ENCODE measurements around the gene CTDNEP1. TPM values are rescaled to one million over a fixed set of nuclear protein-coding genes. Genes with fewer than 3 reads are reported as not detected.
A peak's percentile ranks its signal among the peaks of the same experiment; 100 is the strongest.

CTDNEP1 gene
- total RNA-seq: 100 to 1,000 TPM; 127 to 139 (median 131) TPM
- total RNA-seq (2013): 40.3 TPM

DNA sequence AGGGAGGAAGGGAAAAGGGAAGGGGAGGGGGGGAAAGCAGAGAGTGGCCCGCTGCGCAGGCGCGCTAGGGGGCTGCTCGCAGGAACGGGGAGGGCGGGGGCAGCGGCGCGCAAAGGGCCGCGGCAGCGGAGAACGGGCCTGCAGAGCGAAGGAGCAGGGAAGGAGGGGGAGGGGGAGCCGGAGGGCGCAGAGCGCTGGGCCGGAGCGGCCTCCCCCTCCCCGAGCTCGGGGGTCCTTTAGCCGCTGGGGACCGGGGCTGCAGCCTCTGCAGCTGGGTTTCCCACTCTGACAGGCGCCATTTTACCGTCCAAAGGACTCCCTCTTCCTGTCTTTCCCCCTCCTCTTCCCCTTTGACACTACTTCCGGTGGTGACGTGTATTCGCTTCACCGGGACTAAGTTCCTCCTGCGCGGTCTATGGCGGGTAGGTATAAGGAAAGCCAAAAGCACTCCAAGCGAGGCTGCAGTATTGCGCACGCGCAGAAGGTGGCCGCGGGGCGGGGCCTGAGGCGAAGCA is at the start of gene CTDNEP1:
Gene CTDNEP1, minus strand, starts transcription at position 74 of the 515 bp plus-strand sequence. CDS start 438 bp downstream, outside the sequence.
- Histone ChIP-seq H3K27ac (ENCODE audit: low read length) (peak within 1 kb of the TSS; percentile 96), H3K9me3 (ENCODE audit: control insufficient read depth, insufficient read depth, low read length) (no peaks in the 10 kb centered on the region), H3K36me3 (ENCODE audit: control insufficient read depth, insufficient read depth, low read length) (peaks cover 26% of the 10 kb centered on the region), H3K27me3 (ENCODE audit: control insufficient read depth, insufficient read depth, low read length) (no peaks in the 10 kb centered on the region), H3K4me3 (ENCODE audit: low read length) (peak within 1 kb of the TSS; percentile 67), H3K4me1 (ENCODE audit: control insufficient read depth, insufficient read depth, low read length) (peaks cover 32% of the 10 kb centered on the region)
- under 1% methylated on average over 40 of the region's 41 CpGs for WGBS (ENCODE audit: insufficient coverage)
- TF ChIP-seq, protein P1, sequence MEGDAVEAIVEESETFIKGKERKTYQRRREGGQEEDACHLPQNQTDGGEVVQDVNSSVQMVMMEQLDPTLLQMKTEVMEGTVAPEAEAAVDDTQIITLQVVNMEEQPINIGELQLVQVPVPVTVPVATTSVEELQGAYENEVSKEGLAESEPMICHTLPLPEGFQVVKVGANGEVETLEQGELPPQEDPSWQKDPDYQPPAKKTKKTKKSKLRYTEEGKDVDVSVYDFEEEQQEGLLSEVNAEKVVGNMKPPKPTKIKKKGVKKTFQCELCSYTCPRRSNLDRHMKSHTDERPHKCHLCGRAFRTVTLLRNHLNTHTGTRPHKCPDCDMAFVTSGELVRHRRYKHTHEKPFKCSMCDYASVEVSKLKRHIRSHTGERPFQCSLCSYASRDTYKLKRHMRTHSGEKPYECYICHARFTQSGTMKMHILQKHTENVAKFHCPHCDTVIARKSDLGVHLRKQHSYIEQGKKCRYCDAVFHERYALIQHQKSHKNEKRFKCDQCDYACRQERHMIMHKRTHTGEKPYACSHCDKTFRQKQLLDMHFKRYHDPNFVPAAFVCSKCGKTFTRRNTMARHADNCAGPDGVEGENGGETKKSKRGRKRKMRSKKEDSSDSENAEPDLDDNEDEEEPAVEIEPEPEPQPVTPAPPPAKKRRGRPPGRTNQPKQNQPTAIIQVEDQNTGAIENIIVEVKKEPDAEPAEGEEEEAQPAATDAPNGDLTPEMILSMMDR (IDR thresholded peaks at IDR 0.05): no peak
- DNase-seq (peak; percentile 98 to 99), ATAC-seq (peak; percentile 82 to 94 (median 86))
- H3K27ac Mint-ChIP-seq: peak within 1 kb of the TSS; percentile 93 to 98
- no peaks in the 10 kb centered on the region for H3K9me3 Mint-ChIP-seq
- peak within 1 kb of the TSS; percentile 92 for H3K4me3 Mint-ChIP-seq
- intact Hi-C loops (cut with micrococcal nuclease): loop anchor here (1.0 to 5.0 kb wide), 7 partner anchors 8 to 311 kb away; partner anchors contain the start of genes ACADVL, DLG4, EIF5A and PHF23
- H3K4me1 Mint-ChIP-seq: peaks cover 41 to 43% of the 10 kb centered on the region in 2 donors
- H3K27me3 Mint-ChIP-seq (ENCODE audit: low read depth in 2 of 2): no peaks in the 10 kb centered on the region
- peaks cover 6% of the 10 kb centered on the region for H3K36me3 Mint-ChIP-seq

DNA sequence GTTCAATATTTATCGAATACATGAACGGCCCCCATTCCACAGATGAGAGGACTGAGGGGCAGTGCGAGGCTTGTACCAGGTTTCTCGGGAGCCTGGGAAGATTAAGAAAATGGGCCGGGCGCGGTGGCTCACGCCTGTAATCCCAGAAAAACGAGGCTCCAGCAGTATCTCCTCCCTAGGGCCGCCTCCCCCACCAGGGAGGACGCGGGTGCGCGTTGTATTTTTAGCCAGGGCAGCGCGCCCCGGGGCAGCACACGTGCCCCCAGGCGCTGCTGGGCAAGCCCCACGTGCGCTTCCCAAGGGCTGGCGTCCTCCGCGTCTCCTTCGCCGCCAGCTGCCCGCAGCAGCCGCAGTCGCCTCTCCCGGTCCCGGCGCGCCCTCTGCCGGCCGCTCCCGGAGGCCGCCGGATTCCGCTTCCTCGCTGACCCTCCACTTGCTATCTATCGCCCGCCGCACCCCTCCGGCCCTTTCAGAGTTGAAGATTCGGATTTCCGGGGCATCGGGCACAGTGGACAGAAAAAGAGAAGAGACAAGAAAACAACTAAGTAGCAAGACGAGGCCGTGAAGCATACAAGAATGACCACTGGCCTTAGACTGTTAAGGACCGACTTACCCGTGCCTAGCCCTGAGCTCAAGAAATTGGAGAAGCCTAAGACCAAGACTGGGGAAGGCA is 44.8 kb upstream of the CTDNEP1 start:
- H3K36me3 Mint-ChIP-seq: no peaks in the 10 kb centered on the region
- H3K27ac Mint-ChIP-seq: no peak overlapping the region
- TF ChIP-seq, protein P1 (IDR thresholded peaks at IDR 0.05): peak; percentile 92
- peaks cover 28% of the 10 kb centered on the region for H3K4me1 ChIP-seq (ENCODE audit: control insufficient read depth, insufficient read depth, low read length)
- peaks cover 19 to 24% of the 10 kb centered on the region in 2 donors for H3K4me1 Mint-ChIP-seq
- 5% methylated on average over 51 of the region's 51 CpGs for WGBS (ENCODE audit: insufficient coverage)
- no peaks in the 10 kb centered on the region for H3K9me3 ChIP-seq (ENCODE audit: control insufficient read depth, insufficient read depth, low read length)
- H3K9me3 Mint-ChIP-seq: no peaks in the 10 kb centered on the region
- H3K27ac ChIP-seq (ENCODE audit: low read length): no peak overlapping the region
- intact Hi-C loops (cut with micrococcal nuclease): loop anchor here (1.0 kb wide), 1 partner anchor 16 kb away; no protein-coding TSS in a partner anchor
- peak; percentile 71 to 83 for DNase-seq
- ATAC-seq: peak; percentile 46 to 63 (median 49)
- H3K27me3 ChIP-seq (ENCODE audit: control insufficient read depth, insufficient read depth, low read length): peaks cover 18% of the 10 kb centered on the region
- H3K27me3 Mint-ChIP-seq (ENCODE audit: low read depth in 2 of 2): peaks cover 7 to 17% of the 10 kb centered on the region in 2 donors
- H3K4me3 Mint-ChIP-seq: peak overlapping the region; percentile 95
- H3K36me3 ChIP-seq (ENCODE audit: control insufficient read depth, insufficient read depth, low read length): no peaks in the 10 kb centered on the region
- H3K4me3 ChIP-seq (ENCODE audit: low read length): no peak overlapping the region

DNA sequence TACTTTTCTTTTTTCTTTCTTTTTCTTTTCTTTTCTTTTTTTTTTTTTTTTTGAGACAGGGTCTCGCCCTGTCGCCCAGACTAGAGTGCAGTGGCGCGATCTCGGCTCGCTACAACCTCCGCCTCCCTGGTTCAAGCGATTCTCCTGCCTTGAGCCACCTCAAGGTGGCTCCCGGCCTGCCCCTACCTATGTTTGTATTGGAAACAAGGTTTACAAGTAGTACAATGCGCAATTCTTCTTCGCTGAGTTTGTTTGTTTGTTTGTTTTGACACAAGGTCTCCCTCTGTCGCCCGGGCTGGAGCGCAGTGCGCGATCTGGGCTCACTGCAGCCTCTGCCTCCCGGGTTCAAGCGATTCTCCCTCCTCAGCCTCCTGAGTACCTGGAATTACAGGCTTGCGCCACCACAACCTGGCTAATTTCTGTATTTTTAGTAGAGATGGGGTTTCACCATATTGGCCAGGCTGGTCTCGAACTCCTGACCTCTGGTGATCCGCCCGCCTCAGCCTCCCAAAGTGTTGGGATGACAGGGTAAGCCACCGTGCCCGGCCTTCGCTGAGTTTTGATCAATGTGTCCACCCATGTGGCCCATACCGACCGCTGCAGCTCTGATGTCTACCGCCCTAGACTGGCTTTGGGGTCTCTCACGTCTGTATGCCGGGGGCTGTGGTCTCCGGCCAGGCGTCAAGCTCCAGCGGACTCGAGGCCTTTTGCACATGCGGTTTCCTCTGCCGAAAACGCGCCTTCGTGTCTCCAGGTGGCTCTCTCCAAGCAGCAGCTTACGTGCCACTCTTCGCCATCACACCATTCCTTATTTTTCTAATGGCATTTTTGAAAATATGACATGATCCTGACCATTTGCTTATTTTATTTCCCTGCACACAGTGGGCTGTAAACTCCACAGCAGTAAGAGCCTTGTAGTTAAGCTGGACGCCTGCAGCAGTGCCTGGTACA is 44.0 kb upstream of the CTDNEP1 start:
- Histone ChIP-seq H3K4me3 (ENCODE audit: low read length) (no peak overlapping the region), H3K4me1 (ENCODE audit: control insufficient read depth, insufficient read depth, low read length) (peaks cover 28% of the 10 kb centered on the region), H3K9me3 (ENCODE audit: control insufficient read depth, insufficient read depth, low read length) (no peaks in the 10 kb centered on the region), H3K27ac (ENCODE audit: low read length) (no peak overlapping the region), H3K27me3 (ENCODE audit: control insufficient read depth, insufficient read depth, low read length) (peaks cover 18% of the 10 kb centered on the region), H3K36me3 (ENCODE audit: control insufficient read depth, insufficient read depth, low read length) (no peaks in the 10 kb centered on the region)
- intact Hi-C loops (cut with micrococcal nuclease): loop anchor here (1.0 kb wide), 1 partner anchor 15 kb away; no protein-coding TSS in a partner anchor
- whole genome bisulfite sequencing (ENCODE audit: insufficient coverage): 46% methylated on average over 42 of the region's 42 CpGs
- DNase-seq (peak in 1 of 2 donors; percentile 43), ATAC-seq (no peak)
- TF ChIP-seq, protein P1 (IDR thresholded peaks at IDR 0.05): no peak
- Mint-ChIP-seq H3K27me3 (ENCODE audit: low read depth in 2 of 2) (peaks cover 7 to 20% of the 10 kb centered on the region in 2 donors), H3K9me3 (no peaks in the 10 kb centered on the region), H3K4me3 (peak overlapping the region; percentile 95), H3K4me1 (peaks cover 19 to 24% of the 10 kb centered on the region in 2 donors), H3K36me3 (no peaks in the 10 kb centered on the region), H3K27ac (peak overlapping the region in 1 of 2 donors; percentile 63)

Data from natural killer cell (primary cell).